SH-SY5Y (cell line): ENCODE results near the gene PRDX5.

Experiments
- GATA2 ChIP-seq: IDR thresholded peaks from 2 replicates; pipeline ENCODE4 v1.6.1; 2011; ENCODE audit warnings: mild to moderate bottlenecking, low read depth, low read length
- GATA3 ChIP-seq: IDR thresholded peaks from 2 replicates; pipeline ENCODE4 v1.6.1; 2011; ENCODE audit warnings: low read depth, mild to moderate bottlenecking, low read length, moderate library complexity

- TF ChIP-seq GATA3: no peak
- TF ChIP-seq GATA2: no peak
Observed at GRCh38 chr11:64366751-64367150, 48.8 kb downstream of the PRDX5 start.
